Liver (tissue), 9 donors: ENCODE data around the gene ACYP2. TPM values are rescaled to one million over a fixed set of nuclear protein-coding genes. Genes with fewer than 3 reads are reported as not detected.
A peak's percentile ranks its signal among the peaks of the same experiment; 100 is the strongest.
"Not testable (repeated sequence)": the region's sequence is repeated elsewhere in the genome, so short reads cannot be mapped to it uniquely, and the experiment has no call there.

ENCODE experiments used
- DNase-seq: peaks from one replicate; pipeline ENCODE4 v3.0.0-alpha.2; 2017; ENCODE audit warnings: low spot score
- H3K27ac ChIP-seq, 2 donors: one replicate each; pipeline ENCODE4 v1.7.0; 2013; ENCODE audit warnings: inconsistent platforms in 2 of 2, low read length in 2 of 2, control low read depth in 1 of 2, low read depth in 1 of 2, mild to moderate bottlenecking in 1 of 2
- H3K27me3 ChIP-seq, 4 donors: one replicate each; pipeline versions ENCODE4 v1.6.1 to v1.7.0; 2013; ENCODE audit warnings: low read length in 3 of 4, inconsistent platforms in 1 of 4, mild to moderate bottlenecking in 1 of 4, moderate library complexity in 1 of 4; ENCODE audit not compliant: control insufficient read depth in 4 of 4, insufficient read depth in 4 of 4
- H3K36me3 ChIP-seq, 4 donors: one replicate each; pipeline versions ENCODE4 v1.6.1 to v1.7.0; 2013; ENCODE audit warnings: low read length in 3 of 4, mild to moderate bottlenecking in 3 of 4, low read depth in 1 of 4, moderate library complexity in 1 of 4; ENCODE audit not compliant: control insufficient read depth in 4 of 4, insufficient read depth in 3 of 4
- H3K4me1 ChIP-seq, 4 donors: one replicate each; pipeline versions ENCODE4 v1.6.1 to v1.7.0; 2013; ENCODE audit warnings: low read length in 3 of 4, mild to moderate bottlenecking in 3 of 4, moderate library complexity in 1 of 4; ENCODE audit not compliant: control insufficient read depth in 4 of 4, insufficient read depth in 4 of 4
- H3K4me3 ChIP-seq, 3 donors: one replicate each; pipeline versions ENCODE4 v1.6.1 to v1.7.0; 2013; ENCODE audit warnings: low read length in 3 of 3, control low read depth in 1 of 3, low read depth in 1 of 3, mild to moderate bottlenecking in 1 of 3
- H3K9ac ChIP-seq, 2 donors: one replicate each; pipeline ENCODE4 v1.7.0; 2013; ENCODE audit warnings: low read length in 2 of 2, mild to moderate bottlenecking in 2 of 2, moderate library complexity in 2 of 2, control low read depth in 1 of 2, low read depth in 1 of 2
- H3K9me3 ChIP-seq, 4 donors: one replicate each; pipeline versions ENCODE4 v1.6.1 to v1.7.0; 2013; ENCODE audit warnings: low read length in 3 of 4; ENCODE audit not compliant: control insufficient read depth in 4 of 4
- FOXA1 ChIP-seq: IDR thresholded peaks from 2 replicates; pipeline ENCODE4 v1.6.1; 2016; ENCODE audit warnings: antibody characterized with exemption
- GABPA ChIP-seq, 2 donors: IDR thresholded peaks in 1 of 2; conservative IDR thresholded peaks in 1 of 2; 2 replicates each; pipeline ENCODE4 v1.6.1; 2016; ENCODE audit warnings: antibody characterized with exemption in 2 of 2, mild to moderate bottlenecking in 1 of 2, moderate library complexity in 1 of 2
- HNF4A ChIP-seq, 2 donors: conservative IDR thresholded peaks; 2 replicates each; pipeline ENCODE4 v1.6.1; 2016; ENCODE audit warnings: antibody characterized with exemption in 2 of 2, mild to moderate bottlenecking in 2 of 2
- HNF4G ChIP-seq: IDR thresholded peaks from 2 replicates; pipeline ENCODE4 v1.6.1; 2016; ENCODE audit warnings: antibody characterized with exemption
- JUND ChIP-seq, 2 donors: IDR thresholded peaks; 2 replicates each; pipeline ENCODE4 v1.6.1; 2016; ENCODE audit warnings: antibody characterized with exemption in 2 of 2
- TAF1 ChIP-seq: conservative IDR thresholded peaks from 2 replicates; pipeline ENCODE4 v1.6.1; 2016; ENCODE audit warnings: antibody characterized with exemption, mild to moderate bottlenecking
- YY1 ChIP-seq: IDR thresholded peaks from 2 replicates; pipeline ENCODE4 v1.6.1; 2016; ENCODE audit warnings: antibody characterized with exemption, mild to moderate bottlenecking
- WGBS: extraction: QIAGEN DNeasy Blood & Tissue Kit; methylation state at CpG from one replicate; pipeline ENCODE4 v1.1.7; 2013; 5-methylcytosine and 5-hydroxymethylcytosine counted together
- polyA plus RNA-seq, 2 donors: library from polyadenylated mRNA; stranded (reverse) in 1 of 2; unstranded in 1 of 2; fragments of 200-250 nt in 1 of 2; fragments of >200 nt in 1 of 2; fragmentation: Nextera tagmentation in 1 of 2; extraction: Ambion mirVana in 1 of 2; gene quantifications; one replicate each; pipeline versions ENCODE4 v1.2.1 to v1.2.3, GENCODE V29; 2013 to 2015
- total RNA-seq, 2 donors: library from RNA; depleted of rRNA; stranded (reverse); fragments of >200 nt; gene quantifications; one replicate each; pipeline ENCODE4 v1.2.3, GENCODE V29; 2014
- TF ChIP-seq, protein P1 (sequence below): IDR thresholded peaks from 2 replicates; pipeline ENCODE4 v1.6.1; 2016; ENCODE audit warnings: antibody characterized with exemption
- TF ChIP-seq, protein P2 (sequence below): IDR thresholded peaks from 2 replicates; pipeline ENCODE4 v1.6.1; 2016; ENCODE audit warnings: antibody characterized with exemption, mild to moderate bottlenecking
- donor health status: healthy.
- donor health status: healthy.
- donor health status: healthy.
- donor health status: healthy.
- donor health status: healthy.

Gene ACYP2
- total and polyA plus RNA-seq, 4 donors: 13.1 to 44.3 (median 15.4) TPM

DNA sequence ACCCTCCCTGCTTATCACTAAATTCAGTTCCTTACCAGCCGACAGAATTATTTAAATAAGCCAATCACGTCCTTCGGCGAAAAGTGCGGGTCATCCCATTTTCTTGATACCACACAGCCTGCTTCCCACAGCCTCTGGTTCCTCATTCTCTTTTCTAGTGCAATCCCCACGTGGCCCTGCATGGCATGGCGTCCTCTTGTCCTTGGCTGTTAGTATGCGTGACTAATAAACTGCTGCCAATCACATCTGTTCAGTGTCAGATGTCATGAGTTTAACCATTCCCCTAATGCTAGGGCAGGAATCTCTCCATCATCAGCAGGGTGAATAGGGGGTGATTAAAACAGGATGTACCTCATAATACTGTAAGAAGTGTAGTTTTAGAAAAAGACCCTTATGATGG lies 203.4 kb downstream of the ACYP2 start:
- Histone ChIP-seq H3K9ac (no peak overlapping the region), H3K4me1 (no peaks in the 10 kb centered on the region), H3K4me3 (no peak overlapping the region), H3K36me3 (no peaks in the 10 kb centered on the region), H3K9me3 (no peaks in the 10 kb centered on the region), H3K27ac (no peak overlapping the region), H3K27me3 (no peaks in the 10 kb centered on the region)
- DNase-seq: no peak
- TF ChIP-seq JUND (IDR thresholded peaks at IDR 0.05) (no peak), FOXA1 (no peak)
- 82% methylated on average over 8 of the region's 8 CpGs for WGBS

DNA sequence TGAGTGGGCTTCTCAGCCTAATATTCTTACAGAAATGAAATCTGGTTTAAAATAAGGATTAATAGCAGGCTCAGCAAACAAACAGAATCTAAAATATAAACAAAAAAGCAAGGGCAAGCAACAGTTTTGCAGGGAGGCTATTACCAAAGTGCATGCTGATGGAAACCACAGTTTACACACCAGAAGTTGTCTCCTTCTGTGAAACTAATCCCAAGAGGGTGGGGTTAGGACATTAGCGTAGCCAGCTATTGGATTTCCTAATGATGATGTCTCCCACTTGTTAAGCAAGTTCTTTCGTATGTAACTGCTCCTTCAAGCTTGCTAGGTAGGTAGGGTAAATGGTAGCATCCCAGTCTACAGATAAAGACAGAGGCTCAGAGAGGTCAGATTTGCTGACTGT lies 205.6 kb downstream of the ACYP2 start:
- Histone ChIP-seq H3K9me3 (no peaks in the 10 kb centered on the region), H3K4me3 (no peak overlapping the region), H3K27me3 (no peaks in the 10 kb centered on the region), H3K36me3 (no peaks in the 10 kb centered on the region), H3K27ac (no peak overlapping the region), H3K4me1 (no peaks in the 10 kb centered on the region), H3K9ac (no peak overlapping the region)
- WGBS: 54% methylated on average over 2 of the region's 2 CpGs
- TF ChIP-seq GABPA (IDR thresholded peaks at IDR 0.05 in 1 of 2, conservative IDR thresholded peaks at IDR 0.05 in 1 of 2) (no peak), YY1 (no peak), TAF1 (no peak), HNF4G (no peak)
- TF ChIP-seq, protein P1, sequence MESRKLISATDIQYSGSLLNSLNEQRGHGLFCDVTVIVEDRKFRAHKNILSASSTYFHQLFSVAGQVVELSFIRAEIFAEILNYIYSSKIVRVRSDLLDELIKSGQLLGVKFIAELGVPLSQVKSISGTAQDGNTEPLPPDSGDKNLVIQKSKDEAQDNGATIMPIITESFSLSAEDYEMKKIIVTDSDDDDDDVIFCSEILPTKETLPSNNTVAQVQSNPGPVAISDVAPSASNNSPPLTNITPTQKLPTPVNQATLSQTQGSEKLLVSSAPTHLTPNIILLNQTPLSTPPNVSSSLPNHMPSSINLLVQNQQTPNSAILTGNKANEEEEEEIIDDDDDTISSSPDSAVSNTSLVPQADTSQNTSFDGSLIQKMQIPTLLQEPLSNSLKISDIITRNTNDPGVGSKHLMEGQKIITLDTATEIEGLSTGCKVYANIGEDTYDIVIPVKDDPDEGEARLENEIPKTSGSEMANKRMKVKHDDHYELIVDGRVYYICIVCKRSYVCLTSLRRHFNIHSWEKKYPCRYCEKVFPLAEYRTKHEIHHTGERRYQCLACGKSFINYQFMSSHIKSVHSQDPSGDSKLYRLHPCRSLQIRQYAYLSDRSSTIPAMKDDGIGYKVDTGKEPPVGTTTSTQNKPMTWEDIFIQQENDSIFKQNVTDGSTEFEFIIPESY: no peak
- TF ChIP-seq, protein P2, sequence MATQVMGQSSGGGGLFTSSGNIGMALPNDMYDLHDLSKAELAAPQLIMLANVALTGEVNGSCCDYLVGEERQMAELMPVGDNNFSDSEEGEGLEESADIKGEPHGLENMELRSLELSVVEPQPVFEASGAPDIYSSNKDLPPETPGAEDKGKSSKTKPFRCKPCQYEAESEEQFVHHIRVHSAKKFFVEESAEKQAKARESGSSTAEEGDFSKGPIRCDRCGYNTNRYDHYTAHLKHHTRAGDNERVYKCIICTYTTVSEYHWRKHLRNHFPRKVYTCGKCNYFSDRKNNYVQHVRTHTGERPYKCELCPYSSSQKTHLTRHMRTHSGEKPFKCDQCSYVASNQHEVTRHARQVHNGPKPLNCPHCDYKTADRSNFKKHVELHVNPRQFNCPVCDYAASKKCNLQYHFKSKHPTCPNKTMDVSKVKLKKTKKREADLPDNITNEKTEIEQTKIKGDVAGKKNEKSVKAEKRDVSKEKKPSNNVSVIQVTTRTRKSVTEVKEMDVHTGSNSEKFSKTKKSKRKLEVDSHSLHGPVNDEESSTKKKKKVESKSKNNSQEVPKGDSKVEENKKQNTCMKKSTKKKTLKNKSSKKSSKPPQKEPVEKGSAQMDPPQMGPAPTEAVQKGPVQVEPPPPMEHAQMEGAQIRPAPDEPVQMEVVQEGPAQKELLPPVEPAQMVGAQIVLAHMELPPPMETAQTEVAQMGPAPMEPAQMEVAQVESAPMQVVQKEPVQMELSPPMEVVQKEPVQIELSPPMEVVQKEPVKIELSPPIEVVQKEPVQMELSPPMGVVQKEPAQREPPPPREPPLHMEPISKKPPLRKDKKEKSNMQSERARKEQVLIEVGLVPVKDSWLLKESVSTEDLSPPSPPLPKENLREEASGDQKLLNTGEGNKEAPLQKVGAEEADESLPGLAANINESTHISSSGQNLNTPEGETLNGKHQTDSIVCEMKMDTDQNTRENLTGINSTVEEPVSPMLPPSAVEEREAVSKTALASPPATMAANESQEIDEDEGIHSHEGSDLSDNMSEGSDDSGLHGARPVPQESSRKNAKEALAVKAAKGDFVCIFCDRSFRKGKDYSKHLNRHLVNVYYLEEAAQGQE: no peak
- no peak for DNase-seq

DNA sequence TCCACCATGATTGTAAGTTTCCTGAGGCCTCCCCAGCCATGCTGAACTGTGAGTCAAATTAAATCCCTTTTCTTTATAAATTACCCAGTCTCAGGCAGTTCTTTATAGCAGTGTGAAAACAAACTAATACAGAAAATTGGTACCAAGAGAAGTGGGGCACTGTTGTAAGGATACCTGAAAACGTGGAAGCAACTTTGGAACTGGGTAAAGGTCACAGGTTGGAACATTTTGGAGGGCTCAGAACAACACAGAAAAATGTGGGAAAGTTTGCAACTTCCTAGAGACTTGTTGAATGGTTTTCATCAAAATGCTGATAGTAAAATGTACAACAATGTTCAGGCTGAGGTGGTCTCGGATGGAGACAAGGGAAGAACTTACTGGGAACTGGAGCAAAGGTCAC lies 209.1 kb downstream of the ACYP2 start:
- peak; percentile 54 to 57 for TF ChIP-seq HNF4A (conservative IDR thresholded peaks at IDR 0.05)
- not testable (repeated sequence) for DNase-seq, H3K4me3 ChIP-seq, H3K27ac ChIP-seq, H3K36me3 ChIP-seq, H3K4me1 ChIP-seq, H3K27me3 ChIP-seq, H3K9ac ChIP-seq, H3K9me3 ChIP-seq
- 42% methylated on average over 2 of the region's 2 CpGs for WGBS
